HPDE6-E6E7 (cell line): Measurements from ENCODE around the gene RNF186.
"Not testable (repeated sequence)": the region's sequence is repeated elsewhere in the genome, so short reads cannot be mapped to it uniquely, and the experiment has no call there.

Experiments
- DNase-seq: peaks from one replicate; pipeline ENCODE4 v3.0.0; 2011; ENCODE audit warnings: missing footprints; ENCODE audit errors: extremely low spot score

The RNF186 gene, protein sequence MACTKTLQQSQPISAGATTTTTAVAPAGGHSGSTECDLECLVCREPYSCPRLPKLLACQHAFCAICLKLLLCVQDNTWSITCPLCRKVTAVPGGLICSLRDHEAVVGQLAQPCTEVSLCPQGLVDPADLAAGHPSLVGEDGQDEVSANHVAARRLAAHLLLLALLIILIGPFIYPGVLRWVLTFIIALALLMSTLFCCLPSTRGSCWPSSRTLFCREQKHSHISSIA

DNA sequence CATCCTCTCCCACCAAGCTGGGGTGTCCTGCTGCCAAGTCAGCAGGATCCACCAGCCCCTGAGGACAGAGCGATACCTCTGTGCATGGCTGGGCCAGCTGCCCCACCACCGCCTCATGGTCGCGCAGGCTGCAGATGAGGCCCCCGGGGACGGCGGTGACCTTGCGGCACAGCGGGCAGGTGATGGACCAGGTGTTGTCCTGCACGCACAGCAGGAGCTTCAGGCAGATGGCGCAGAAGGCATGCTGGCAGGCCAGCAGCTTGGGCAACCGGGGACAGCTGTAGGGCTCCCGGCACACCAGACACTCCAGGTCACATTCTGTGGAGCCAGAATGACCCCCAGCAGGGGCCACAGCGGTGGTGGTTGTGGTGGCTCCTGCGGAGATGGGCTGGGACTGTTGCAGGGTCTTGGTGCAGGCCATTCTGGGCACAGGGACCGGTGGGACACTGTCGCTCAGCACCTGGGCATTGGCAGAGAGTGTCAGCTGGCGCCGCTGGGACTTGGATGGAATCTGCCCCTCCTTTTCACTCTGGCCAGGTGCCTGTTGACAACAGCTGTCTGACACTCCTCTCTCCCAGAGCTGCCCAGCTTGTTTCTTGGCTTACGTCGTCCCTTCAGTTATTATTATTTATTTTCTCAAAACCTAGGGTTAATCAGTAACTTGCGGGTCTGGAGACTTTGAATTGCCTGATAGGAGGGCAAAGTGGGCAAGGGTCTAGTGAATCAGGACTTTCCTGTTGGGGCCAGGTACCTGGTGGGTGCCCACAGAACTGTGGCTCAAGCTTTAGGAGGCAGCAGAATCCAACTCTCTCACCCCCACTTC lies at the start of gene RNF186:
Gene RNF186 (minus strand): TSS at position 603 of the 823 bp plus-strand sequence. CDS start 182 bp downstream, at position 421.
- DNase-seq: no peak

DNA sequence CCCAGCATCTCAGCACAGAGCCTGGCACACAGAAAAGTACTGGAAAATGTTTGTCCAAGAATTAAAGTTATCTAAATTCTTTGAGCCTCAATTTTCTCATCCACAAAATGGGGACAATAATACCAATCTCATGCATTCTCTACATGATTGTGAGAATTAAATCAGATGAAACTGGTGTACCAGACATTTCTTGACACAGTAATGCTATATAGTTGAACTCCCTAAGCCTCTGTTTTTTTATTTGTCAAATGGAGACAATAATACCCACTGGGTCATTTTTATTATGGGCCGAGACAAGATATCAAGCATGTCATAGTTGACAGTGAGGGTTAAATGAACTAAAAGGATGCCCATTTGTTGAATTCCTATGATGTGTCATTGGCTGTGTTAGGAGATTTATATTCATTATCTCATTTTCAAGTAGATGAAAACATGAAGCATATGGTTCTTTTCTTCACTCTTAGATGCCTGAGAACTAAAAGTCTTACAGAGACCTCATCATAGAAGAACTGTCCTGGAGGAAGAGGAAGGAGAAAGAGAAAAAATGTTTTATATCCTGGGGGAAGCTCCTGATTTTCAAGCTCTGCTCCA lies 49.6 kb upstream of the RNF186 start:
- DNase-seq: no peak

GRCh38 chr1:19862944-19863343 lies 47.9 kb upstream of the RNF186 start:
- no peak for DNase-seq

DNA sequence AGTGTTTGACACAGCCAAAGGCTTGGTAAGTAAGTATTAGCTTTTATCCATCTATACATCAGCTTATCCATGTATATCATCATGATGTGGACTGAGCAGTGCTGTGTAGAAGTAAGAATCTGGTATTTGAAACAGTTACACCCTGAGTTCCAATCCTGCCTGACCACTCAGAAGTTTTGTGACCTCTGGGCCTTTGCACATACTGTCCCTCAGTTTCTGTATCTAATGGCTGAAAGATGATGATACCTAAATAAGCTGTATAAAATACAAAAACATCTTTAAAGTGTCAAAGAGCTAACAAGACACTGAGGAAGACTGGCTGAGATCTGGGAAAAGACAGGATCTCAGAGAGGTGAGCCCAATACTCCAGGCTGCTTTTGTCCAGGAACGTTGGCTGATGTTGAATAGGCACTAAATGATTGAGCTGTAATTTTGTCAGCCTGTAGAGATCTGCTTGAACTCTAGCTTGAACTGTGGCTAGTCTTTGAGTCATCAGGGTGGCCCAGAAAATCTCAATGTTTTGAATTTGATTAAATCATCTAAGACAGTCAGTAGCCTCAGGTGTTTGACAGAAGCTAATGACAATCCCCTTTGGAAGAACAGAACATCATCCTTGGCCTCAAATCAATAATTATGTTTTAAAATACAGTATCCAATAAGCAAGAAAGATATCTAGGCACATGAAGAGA lies 46.9 kb upstream of the RNF186 start:
- DNase-seq: no peak

DNA sequence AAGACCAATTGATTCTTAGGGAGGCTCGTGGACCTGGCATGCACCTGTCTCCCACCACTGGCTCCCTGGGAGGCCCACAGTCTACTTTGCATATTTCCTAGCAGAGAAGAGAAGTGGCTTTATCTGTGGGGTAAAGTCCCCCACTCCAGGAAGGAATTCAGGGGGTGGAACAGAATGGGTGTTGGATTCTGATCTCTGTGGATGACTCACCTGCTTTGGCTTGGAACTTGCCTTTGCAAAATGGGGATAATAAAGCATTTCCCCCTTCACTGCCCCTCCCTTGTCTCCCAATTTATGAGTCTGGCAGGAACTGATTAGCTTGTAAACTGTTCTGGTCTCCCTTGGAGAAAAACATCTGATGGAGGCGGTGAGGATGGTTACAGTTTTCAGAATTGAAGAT lies 46.0 kb upstream of the RNF186 start:
- DNase-seq: no peak

DNA sequence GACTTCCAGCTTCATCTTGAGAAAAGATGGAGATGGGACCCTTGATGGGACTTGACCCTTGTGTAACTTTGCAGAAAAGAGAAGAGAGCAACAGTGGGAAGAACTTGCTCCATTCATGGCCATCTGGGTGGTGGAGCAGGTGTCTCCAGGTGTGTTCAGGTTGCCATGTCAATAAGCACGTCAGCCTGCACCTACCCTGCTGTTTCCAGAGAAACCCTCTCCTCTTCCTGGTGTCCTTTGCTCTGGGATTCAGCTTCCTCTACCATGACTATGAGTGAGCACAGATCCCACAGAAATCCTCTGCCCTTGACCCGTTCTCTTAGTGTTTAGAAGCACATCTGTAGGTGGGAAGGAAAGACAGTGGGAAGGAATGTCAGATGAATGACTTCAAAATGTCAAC lies 45.3 kb upstream of the RNF186 start:
- no peak for DNase-seq

DNA sequence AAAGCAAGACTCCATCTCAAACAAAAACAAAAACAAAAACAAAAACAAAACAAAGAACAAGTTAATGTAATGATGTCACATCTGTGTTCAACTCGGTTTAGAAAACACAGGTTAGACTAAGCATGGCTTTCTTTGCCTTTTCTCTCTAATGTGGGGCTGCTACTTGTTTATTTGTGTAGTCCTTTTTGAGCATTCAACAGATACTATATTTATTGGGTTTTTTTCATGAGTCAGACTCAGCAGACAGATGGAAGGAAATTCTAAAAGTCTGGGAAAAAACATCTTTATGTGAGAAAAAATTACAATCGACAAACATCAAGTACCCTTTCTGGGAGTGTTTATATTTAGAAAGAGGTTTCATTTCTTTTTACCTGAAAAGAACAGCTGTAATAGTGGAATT lies 44.8 kb upstream of the RNF186 start:
- DNase-seq: no peak

- no peak for DNase-seq
Measured at GRCh38 chr1:19858893-19859292, 43.8 kb upstream of the RNF186 start.

GRCh38 chr1:19854866-19855265 lies 39.8 kb upstream of the RNF186 start:
- DNase-seq: no peak

DNA sequence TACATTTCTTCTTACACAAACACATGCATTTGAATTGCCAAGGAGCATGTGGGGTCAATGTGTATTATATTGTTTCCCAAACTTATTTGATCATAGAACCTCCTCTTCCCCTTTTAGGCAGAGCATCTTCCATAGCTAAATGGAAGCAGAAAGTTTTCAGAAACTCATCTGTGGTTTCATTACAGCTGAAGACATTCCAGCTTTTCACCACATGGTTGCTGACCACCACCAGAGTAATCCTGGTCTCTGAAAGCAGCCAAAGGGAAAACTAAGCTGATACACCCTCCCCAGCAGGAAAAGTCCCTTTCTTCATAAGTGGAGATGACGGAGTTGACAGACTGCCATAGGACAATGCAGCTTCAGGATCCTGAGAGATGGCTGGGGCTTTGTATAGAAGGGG lies 37.0 kb upstream of the RNF186 start:
- DNase-seq: no peak

- no peak for DNase-seq
Measured at GRCh38 chr1:19850214-19850613, 35.1 kb upstream of the RNF186 start.

DNA sequence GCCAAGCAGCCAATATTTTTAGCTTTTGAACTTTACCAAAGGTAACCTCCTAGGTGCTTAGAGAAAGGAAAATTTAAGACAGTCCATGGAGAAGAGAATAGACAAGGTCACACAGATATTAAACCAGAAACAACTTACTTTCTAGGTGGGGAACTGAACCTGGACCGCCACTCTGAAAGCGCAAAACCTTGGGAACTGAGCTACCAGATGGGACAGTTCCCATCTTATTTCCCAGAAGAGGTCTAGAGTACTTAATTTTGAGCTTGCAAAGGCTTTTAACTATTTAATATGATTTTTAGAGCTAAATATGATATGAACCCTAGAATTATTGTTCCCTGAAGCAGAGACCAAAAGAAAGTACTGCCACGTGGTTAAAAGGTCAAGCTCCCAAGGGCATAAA lies 34.2 kb upstream of the RNF186 start:
- not testable (repeated sequence) for DNase-seq

GRCh38 chr1:19847334-19847733 lies 32.3 kb upstream of the RNF186 start:
- not testable (repeated sequence) for DNase-seq

GRCh38 chr1:19846338-19846737 lies 31.3 kb upstream of the RNF186 start:
- no peak for DNase-seq

DNA sequence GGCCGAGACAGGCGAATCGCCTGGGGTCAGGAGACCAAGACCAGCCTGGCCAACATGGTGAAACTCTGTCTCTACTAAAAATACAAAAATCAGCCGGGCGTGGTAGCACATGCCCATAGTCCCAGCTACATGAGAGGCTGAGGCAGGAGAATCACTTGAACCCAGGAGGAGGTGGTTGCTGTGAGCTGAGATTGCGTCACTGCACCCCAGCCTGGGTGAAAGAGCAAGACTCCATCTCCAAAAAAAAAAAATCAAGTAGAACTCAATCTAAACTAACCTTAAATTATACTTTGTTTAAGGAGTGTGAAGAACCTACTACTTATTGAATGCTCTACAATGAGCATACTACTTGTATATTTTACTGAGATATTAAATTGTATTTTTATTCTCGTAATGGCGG lies 30.5 kb upstream of the RNF186 start:
- no peak for DNase-seq

- no peak for DNase-seq
Measured at GRCh38 chr1:19844731-19845495, 29.8 kb upstream of the RNF186 start.

GRCh38 chr1:19840228-19840627 lies 25.1 kb upstream of the RNF186 start:
- no peak for DNase-seq

DNA sequence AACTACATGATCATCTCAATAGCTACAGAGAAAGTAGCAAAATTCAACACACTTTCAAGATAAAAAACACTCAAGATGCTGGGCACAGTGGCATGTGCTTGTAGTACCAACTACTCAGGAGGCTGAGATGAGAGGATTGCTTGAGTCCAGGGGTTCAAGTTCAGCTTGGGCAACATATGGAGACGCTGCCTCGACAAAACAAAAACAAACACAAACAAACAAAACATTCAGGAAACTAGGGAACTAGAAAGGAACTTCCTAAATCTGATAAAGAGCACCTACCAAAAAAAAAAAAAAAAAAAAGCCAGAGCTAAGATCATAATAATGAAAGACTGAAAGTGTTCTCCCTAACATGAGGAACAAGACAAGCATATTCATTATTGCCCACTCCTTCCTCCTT lies 22.8 kb upstream of the RNF186 start:
- DNase-seq: no peak

DNA sequence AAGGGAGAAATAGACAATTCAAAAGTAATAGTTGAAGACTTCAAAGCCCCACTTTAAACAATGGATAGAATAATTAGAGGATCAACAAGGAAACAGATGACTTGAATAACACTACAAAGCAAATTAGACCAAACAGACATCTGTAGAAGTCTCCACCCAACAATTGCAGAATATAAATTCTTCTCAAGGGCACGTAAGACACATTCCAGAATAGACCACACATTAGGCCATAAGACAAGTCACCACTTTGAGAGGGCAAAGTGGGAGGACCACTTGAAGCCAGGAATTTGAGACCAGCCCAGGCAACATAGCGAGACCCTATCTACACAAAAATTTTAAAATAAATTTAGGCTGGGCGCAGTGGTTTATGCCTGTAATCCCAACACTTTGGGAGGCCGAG lies 20.5 kb upstream of the RNF186 start:
- DNase-seq: no peak

- DNase-seq: no peak
Measured at GRCh38 chr1:19831441-19831840, 16.4 kb upstream of the RNF186 start.

- DNase-seq: no peak
Measured at GRCh38 chr1:19828546-19828945, 13.5 kb upstream of the RNF186 start.

DNA sequence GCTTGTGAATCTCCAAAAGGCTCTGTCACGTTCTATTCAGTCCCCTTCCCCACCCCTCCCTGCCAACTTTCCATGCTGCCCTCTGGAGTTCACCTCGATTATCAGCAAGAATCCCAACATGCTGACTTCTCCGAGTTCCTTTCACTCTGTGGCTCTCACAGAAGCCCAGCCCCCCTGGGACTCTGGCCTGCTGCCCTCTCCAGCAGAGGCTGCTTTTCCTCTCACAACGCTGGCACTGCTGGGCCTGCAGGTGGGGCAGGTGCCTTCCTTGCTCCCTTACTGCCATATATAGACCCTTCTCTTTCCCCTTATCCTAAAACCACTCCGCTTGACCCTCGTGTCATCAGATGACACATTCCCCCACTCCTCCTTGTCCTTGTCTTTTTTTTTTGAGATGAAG lies 10.2 kb upstream of the RNF186 start:
- DNase-seq: no peak
